HuH-7.5 (cell line): ENCODE results near the gene CLBA1.
"Not testable (repeated sequence)": the region's sequence is repeated elsewhere in the genome, so short reads cannot be mapped to it uniquely, and the experiment has no call there.

Experiments
- DNase-seq: peaks from one replicate; pipeline ENCODE4 v3.0.0; 2011; ENCODE audit warnings: low spot score

CLBA1 gene

DNA sequence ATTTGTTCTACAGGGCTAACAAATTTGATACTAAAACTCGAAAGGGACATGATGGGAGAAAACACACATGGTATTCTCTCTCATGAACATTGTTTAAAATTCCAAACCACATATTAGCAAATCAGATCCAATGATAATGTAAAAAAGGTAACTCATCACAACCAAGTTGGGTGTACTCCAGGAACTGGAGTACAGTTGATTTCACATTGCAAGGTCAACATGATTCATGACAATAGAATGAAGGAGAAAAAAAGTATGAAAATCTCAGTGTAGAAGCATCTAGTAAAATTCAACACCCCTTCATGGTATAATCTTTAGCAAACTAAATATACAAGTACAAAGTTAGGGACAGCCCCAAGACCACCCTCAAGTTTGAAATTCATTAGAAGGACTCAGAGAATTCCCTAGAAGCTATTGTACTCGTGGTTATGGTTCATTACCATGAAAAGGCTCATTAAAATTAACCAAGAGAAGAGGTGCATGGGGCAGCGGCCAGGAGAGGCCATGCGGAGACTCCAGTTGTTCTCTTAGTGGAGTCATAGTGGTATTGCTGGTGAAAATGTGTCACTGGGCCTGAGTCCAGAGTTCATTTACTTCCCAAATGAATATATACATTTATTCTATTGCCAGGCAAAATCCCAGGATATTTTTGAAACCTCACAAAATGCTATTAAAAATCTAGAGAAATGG, 38.3 kb downstream of the CLBA1 start:
- no peak for DNase-seq

DNA sequence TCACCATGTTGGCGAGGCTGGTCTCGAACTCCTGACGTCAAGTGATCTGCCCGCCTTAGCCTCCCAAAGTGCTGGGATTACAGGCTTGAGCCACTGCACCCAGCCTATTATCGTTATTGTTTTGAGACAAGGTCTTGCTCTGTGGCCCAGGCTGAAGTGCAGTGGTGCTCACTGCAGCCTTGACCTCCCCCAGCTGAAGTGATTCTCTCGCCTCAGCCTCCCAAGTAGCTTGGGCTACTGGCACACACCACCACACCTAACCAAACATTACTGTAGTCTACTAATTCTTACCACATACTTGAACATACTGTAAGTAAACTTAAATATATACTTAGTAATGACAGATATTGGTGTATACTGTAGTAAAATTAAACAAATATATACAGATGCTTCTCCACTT, 39.8 kb downstream of the CLBA1 start:
- DNase-seq, result no peak

DNA sequence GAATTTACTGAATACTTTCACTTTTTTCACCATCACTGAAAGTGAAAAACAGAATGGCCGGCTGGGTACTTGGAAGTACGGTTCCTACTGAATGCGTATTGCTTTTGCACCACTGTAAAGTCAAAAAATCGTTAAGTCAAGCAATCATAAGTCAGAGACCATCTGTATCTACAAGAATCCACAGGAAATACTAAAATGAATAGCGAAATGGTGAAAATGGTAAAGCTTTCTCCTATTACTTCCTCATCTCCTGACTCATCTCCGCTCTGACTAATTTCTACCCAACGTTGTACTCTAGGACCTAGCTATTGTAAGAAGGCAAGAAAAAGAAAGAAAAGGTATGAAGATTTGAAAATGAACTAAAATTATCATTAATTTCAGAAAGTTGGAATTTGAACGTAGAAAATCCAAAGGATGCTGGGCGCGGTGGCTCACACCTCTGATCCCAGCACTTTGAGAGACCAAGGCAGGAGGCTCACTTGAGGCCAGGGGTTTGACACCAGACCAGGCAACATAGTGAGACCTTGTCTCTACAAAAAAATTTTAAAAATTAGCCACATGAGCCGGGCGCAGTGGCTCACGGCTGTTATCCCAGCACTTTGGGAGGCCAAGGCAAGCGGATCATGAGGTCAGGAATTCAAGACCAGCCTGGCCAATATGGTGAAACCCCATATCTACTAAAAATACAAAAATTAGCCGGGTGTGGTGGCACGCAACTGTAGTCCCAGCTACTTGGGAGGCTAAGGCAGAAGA, 40.6 kb downstream of the CLBA1 start:
- DNase-seq, result no peak

DNA sequence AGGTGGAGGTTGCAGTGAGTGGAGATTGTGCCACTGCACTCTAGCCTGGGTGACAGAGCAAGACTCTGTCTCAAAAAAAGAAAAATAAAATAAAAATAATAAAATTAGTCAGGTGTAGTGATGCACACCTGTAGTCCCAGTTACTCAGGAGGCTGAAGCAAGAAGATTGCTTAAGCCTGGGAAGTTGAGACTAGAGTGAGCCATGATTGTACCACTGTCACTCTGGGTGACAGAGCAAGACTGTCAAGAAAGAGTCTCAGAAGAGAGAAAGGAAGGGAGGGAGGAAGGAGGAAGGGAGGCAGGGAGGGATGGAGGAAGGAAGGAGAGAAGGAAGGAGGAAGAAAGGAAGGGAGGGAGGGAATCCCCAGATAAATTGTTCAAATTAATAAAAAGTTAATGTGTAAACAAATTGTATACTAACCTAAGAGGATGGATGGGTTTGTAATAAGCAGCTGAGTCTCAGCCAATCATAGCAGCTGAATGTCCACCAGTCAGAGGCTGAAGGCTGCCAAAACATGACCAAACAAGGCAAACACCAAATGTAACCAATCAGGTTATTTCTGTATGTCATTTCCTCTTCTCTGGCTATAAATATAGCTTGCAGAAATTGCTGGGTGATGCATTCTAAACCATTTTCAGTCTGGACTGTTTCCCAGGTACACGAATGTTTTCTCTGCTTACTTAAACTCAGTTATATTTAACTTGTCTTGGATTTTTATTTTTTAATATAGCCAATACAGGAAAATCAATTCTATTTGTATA, 41.4 kb downstream of the CLBA1 start:
- DNase-seq, result no peak

DNA sequence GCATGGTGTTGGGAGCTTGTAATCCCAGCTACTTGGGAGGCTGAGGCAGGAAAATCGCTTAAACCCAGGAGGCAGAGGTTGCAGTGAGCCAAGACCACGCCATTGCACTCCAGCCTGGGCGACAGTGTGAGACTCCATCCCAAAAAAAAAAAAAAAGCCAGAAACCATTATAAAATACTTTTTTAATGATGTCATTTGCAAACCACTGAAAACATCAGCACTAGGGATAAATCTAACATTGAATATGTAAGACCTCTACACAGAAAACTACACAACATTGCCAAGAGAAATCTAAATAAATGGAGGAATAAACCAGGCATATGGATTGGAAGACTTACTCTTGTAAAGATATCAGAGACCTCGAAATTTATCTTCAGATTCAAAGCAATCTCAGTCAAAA, 42.1 kb downstream of the CLBA1 start:
- not testable (repeated sequence) for DNase-seq

DNA sequence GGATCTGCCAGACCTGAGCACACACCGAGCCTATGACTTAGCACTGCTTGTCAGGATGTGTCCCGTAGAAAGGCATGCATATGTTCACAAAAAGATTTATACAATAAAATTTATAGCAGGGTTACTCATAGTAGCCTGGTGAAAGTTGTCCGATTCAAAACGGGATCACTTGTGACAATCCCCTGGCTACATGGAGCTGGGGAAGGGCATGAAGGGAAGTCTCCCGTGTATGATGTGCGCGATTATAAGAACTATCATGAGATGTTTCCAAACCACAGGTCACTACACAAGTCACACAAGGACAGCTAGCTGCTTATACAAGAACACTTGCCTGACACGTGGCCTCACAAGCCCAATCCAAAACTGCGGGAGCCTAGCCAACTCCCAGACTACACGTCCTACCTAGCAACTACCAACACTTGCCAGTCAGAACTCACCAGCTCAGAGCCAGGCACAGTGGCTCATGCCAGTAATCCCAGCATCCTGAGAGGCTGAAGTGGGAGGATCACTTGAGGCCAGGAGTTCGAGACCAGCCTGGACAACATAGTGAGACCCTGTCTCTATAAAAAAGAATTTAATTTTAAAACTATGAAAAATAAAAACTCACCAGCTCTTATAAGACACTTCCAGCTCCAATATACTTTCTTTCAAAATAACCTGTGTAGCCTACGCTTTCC, 42.8 kb downstream of the CLBA1 start:
- DNase-seq, result no peak

DNA sequence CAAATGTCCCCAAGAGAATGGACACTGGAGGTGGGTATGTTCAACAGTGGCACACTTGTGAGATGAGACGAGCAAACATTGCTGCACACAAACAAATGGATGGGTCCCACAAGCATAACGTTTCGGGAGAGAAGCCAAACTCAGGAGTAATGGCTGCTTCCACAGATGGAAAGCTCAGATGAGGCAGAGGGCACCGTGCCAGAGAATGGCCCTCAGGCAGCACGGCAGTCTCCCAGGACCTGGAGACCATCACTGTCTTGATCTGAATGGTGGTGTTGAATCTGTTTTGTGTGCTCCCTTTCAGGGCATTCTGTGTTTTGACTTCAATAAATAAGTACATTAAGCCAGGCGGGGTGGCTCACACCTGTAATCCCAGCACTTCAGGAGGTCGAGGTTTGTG, 43.8 kb downstream of the CLBA1 start:
- no peak for DNase-seq

DNA sequence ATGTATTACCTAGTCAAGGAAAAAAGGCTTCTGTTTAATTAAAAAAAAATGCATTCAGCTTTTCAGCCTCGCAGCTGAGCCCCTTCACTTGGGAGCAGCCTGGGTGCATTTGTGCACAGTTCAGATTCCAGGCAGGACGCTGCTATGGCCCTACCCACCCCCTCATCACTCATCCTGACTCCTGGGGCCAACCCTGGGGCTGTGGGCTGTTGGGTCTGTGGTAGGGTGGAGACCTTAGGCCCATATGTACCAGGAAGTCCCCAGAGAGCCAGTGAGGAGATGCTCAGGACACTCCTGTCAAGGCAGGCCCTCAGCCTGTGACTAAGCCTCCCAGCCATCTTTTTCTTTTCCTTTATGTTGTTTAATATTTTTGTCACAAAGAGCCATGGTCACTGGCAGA, 44.6 kb downstream of the CLBA1 start:
- DNase-seq, result no peak

DNA sequence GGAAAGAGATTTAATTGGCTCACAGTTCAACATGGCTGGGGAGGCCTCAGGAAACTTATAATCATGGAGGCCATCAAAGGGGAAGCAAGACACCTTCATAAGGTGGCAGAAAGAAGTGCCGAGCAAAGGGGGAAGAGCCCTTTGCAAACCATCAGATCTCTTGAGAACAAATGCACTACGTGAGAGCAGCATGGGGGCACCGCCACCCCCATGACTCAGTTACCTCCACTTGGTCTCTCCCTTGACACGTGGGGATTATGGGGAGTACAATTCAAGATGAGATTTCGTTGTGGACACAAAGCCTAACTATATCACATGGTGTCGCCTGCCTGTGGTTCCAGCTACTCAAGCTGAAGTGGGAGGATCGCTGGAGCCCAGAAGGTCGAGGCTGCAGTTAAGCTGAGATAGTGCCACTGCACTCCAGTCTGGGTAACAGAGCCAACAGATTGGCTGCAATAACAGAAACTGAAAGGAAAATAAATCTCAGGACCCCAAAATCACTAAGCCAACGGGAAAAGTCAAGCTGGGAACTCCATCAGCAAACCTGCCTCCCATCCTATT, 45.3 kb downstream of the CLBA1 start:
- no peak for DNase-seq

DNA sequence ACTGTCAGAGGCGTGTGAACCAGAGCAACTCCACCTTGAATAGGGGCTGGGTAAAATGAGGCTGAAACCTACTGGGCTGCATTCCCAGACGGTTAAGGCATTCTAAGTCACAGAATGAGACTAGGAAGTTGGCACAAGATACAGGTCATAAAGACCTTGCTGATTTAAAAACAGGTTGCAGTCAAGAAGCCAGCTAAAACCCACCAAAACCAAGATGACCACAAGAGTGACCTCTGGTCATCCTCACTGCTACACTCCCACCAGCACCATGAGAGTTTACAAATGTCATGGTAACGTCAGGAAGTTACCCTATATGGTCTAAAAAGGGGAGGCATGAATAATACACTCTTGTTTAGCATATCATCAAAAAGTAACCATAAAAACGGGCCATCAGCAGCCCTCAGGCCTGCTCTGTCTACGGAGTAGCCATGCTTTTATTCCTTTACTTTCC, 46.9 kb downstream of the CLBA1 start:
- not testable (repeated sequence) for DNase-seq

DNA sequence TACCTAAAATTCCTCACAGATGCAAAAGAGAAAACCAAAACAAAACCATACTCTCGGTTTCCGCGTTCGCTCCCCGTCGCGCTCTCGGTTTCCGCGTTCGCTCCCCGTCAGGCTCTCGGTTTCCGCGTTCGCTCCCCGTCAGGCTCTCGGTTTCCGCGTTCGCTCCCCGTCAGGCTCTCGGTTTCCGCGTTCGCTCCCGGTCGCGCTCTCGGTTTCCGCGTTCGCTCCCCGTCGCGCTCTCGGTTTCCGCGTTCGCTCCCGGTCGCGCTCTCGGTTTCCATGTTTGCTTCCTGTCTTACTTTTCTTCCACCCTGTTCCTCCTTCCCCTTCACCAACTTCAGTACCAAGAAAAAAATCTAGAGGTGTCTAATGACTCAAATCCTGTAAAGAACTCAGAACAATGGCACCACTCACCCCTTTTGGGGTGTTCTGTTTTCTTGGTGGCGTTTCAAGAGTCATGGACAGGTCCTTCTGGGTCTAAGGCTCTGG, 47.9 kb downstream of the CLBA1 start:
- DNase-seq, result not testable (repeated sequence)

DNA sequence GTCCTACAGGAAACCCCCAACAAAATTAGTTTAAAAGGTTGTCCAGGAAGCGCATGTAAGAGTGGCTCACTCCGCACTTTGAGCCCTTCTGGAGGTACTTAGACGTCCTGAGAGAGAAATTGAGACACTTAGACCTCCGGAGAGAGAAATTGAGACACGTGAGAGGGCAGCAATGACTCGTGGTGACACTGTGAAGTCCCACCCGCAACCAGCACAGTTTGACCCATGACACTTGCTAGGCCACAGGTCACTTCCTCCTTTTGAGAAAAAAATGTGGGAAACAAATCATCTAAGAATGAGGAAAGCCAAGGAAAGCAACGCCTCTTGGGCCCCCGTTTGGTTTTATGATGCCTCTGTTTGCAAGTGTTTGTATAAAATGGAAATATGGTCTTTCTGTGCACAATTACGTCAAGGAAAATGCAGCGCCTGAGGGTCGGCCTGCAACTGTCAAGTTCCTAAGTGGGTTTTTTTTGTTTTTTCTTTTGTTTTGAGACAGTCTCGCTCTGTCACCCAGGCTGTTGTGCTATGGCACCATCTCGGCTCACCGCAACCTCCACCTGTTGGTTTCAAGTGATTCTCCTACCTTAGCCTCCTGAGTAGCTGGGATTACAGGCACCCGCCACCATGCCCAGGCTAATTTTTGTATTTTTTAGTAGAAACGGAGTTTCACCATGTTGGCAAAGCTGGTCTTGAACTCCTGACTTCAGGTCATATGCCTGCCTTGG, 48.9 kb downstream of the CLBA1 start:
- no peak for DNase-seq

DNA sequence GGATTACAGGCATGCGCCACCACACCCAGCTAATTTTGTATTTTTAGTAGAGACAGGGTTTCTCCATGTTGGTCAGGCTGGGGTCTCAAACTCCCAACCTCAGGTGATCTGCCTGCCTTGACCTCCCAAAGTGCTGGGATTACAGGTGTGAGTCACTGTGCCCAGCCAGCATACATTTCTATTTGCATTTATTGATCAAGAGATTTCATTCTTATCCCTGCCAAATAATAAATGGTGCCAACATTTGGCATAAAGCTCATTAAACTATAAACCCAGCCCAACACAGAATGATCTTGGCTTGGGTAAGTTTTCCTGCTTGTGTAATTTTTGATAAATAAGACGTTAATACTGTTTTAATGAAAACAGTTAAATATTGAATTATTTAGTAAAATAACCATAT, 50.0 kb downstream of the CLBA1 start:
- DNase-seq, result not testable (repeated sequence)

DNA sequence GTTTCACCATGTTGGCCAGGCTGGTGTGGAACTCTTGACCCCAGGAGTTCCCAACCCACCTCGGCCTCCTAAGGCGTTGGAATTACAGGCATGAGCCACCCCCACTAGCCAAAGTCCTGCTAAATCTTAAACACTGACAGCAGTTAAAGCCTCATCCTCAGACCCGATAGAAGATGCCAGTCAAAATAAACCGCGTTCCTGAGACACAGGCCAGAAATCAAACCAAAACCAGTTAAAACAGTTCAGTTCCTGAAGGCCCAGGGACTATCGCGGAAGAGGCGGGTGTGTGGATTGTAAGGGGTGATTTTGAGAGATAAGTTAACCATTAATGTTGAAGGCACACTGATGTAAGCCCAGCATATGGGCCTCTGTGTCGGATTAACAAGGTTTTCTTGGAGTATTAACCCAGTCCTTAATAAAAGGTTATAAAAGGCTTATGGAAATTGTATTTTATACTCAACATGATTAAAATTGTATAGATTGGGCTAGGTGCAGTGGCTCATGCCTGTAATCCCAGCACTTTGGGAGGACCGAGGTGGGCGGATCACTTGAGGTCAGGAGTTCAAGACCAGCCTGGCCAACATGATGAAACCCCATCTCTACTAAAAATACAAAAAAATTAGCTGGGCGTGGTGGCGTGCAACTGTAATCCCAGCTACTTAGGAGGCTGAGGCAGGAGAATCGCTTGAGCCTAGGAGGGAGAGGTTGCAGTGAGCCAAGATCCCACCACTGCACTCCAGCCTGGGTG, 54.0 kb downstream of the CLBA1 start:
- DNase-seq, result no peak

DNA sequence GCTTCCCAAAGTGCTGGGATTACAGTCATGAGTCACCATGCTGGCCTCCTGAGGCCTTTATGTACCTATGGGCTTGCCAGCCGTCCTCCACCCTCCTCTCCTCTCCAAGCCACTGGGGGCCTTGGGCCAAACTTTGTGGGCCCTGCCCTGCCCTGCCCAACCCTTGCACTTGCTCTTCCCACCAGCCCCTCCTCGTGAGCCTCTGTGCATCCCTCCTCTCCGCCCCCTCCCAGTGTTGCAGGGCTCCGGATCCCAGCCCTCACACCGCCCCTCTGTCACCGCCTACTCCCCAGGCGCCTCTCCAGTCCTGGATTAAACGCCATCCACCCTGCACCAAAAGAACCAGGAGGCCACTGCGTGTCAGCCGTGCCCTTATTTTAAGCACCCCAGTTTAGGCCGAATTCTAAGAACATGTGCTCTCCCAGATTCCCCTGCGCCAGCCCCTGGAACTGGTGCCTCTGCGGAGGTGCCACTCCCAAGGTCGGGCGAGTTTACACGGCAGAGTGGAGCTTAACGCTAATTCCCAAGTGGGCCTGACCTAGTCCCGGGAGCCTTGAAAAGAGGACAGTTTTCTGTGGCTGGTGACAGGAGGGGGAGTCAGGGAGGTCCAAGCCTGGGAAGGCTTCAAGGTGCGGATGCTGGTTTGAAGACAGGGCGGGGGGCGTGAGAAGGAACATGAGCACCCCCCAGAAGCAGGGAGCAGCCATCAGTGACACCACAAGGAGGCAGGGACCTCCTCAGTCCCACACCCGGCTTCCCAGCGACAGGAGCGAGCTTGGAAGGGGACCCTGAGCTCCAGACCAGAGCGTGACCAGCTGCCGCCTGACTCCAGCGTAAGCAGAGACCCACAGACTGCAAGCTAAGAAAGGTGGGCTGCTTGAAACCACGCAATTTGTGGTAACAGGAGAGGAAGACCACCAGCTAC, 56.5 kb downstream of the CLBA1 start:
- DNase-seq, result peak; percentile 3

DNA sequence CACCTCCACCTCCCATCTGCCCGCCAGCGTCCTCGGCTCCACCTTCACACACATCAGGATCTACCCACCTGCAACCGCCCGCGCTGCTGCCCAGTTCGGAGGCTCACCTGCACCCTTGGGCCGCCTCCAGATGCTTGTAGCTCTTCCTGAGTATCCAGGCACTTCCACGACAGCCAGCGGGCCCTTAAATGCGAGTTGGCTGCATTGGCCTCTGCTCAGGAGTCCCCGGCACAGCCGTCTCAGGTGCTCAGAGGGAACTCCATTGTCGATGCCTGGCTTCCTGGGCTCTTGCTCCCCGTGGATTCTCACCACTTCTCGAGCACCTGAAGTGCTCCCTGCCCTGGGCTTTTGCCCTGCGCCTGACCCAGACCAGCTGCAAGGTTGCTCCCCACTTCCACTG, 57.2 kb downstream of the CLBA1 start:
- no peak for DNase-seq

DNA sequence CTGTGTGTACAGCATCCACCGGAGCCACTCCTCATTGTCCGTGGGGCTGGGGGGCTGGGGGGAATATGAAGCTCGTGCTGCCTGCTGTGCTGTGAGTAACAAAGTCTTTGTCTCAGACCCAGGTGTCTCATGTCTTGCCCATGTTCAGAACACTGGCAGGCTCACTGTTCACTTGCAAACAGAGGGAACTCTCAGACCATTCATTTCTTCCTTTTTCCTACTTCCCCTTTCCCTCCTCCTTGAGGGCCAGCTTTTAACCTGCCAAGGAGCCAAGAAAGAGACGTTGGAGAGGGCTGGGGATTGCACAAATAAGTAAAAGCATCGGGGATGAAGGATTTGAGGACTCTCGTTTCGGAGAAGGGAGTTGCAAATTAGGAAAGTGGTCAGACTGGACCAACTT, 58.1 kb downstream of the CLBA1 start:
- no peak for DNase-seq
